Measurements from ENCODE around the gene CAPN10. TPM values are rescaled to one million over a fixed set of nuclear protein-coding genes. Genes with fewer than 3 reads are reported as not detected.

Gene CAPN10
- total and polyA plus RNA-seq, 2 experiments from 2014 or later, result 10.0 to 29.5 TPM

- no peaks in the 10 kb centered on the region for H4K20me1 ChIP-seq (ENCODE audit: insufficient read depth)
Measured at GRCh38 chr2:240551288-240551687, 35.2 kb upstream of the CAPN10 start.

DNA sequence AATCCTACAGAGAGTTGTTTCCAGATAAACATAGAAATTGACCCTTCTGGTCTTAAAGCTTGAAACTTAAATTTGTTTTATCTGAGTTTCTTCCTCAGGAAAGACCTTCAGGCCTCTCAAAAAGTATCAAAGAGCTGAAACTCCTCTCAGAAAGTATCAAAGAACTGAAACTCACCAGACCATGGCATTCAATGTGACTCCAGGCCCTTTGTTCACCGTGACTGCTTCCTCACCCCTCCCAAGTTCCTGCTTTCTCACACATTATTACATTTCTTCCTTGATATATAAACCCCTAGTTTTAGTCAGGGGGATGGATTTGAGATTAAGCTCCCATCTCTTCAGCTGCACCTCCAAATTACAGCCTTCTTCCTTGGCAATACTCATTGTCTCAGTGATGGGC lies 34.7 kb upstream of the CAPN10 start:
- no peak for TF ChIP-seq EZH2 (IDR thresholded peaks at IDR 0.05; ENCODE audit: insufficient read depth, poor library complexity, severe bottlenecking)
- no peak for TF ChIP-seq EZH2phosphoT487 (IDR thresholded peaks at IDR 0.05; ENCODE audit: insufficient read depth, low read depth)
- H3K4me2 ChIP-seq (ENCODE audit: unreplicated experiment), result no peak overlapping the region
- H3K79me2 ChIP-seq (ENCODE audit: insufficient read depth), result peaks cover 3% of the 10 kb centered on the region; the same call in 1 of the 2 replicates
- no peaks in the 10 kb centered on the region for H3K36me3 ChIP-seq (ENCODE audit: low read depth)
- no peaks in the 10 kb centered on the region for H3K27me3 ChIP-seq (replicated peaks; ENCODE audit: insufficient read depth)
- H3K4me3 ChIP-seq, result no peak overlapping the region
- in situ Hi-C loops (cut with MboI), result no loop called here
- no peak overlapping the region for H2AFZ ChIP-seq
- H3K4me1 ChIP-seq (ENCODE audit: insufficient read depth), result no peaks in the 10 kb centered on the region
- H3K27ac ChIP-seq, result no peak overlapping the region
- no peaks in the 10 kb centered on the region for H4K20me1 ChIP-seq (ENCODE audit: insufficient read depth)
- no peaks in the 10 kb centered on the region for H3K9me3 ChIP-seq (ENCODE audit: low read depth)
- 0% methylated on average over 1 of the region's 1 CpG for WGBS, 2 experiments (ENCODE audit: low coverage in 1 of 2, low lambda C conversion rate in 2 of 2, missing lambda C conversion rate in 2 of 2)
- no peaks in the 10 kb centered on the region for H3F3A ChIP-seq (ENCODE audit: insufficient read depth)
- no peak overlapping the region for H3K9ac ChIP-seq
- no peaks in the 10 kb centered on the region for H3K9me2 ChIP-seq (ENCODE audit: insufficient read depth)
- no peak for DNase-seq

More at GRCh38 chr2:240551288-240551687, 35.2 kb upstream of the CAPN10 start:
- Histone ChIP-seq H3K27me3 (replicated peaks; ENCODE audit: insufficient read depth) (no peaks in the 10 kb centered on the region), H3K9me2 (ENCODE audit: insufficient read depth) (no peaks in the 10 kb centered on the region), H3K4me1 (ENCODE audit: insufficient read depth) (no peaks in the 10 kb centered on the region), H3F3A (ENCODE audit: insufficient read depth) (no peaks in the 10 kb centered on the region), H3K36me3 (ENCODE audit: low read depth) (no peaks in the 10 kb centered on the region), H2AFZ (no peak overlapping the region), H3K79me2 (ENCODE audit: insufficient read depth) (no peaks in the 10 kb centered on the region; the same call in 1 of the 2 replicates), H3K27ac (no peak overlapping the region), H3K4me3 (no peak overlapping the region), H3K9ac (no peak overlapping the region), H3K9me3 (ENCODE audit: low read depth) (no peaks in the 10 kb centered on the region), H3K4me2 (ENCODE audit: unreplicated experiment) (no peak overlapping the region)
- no peak for TF ChIP-seq EZH2phosphoT487 (IDR thresholded peaks at IDR 0.05; ENCODE audit: insufficient read depth, low read depth)
- TF ChIP-seq EZH2 (IDR thresholded peaks at IDR 0.05; ENCODE audit: insufficient read depth, poor library complexity, severe bottlenecking), result no peak
- WGBS, 2 experiments (ENCODE audit: low coverage in 1 of 2, low lambda C conversion rate in 2 of 2, missing lambda C conversion rate in 2 of 2), result 94 to 98% methylated on average over 4 of the region's 4 CpGs
- no peak for DNase-seq
- in situ Hi-C loops (cut with MboI), result no loop called here

GRCh38 chr2:240553956-240554480 lies 32.5 kb upstream of the CAPN10 start:
- Histone ChIP-seq H3K9ac (no peak overlapping the region), H3K9me2 (ENCODE audit: insufficient read depth) (no peaks in the 10 kb centered on the region), H3K4me1 (ENCODE audit: insufficient read depth) (peaks cover 5% of the 10 kb centered on the region; the same call in 1 of the 2 replicates), H3K27me3 (replicated peaks; ENCODE audit: insufficient read depth) (no peaks in the 10 kb centered on the region), H3K36me3 (ENCODE audit: low read depth) (no peaks in the 10 kb centered on the region), H3K4me3 (no peak overlapping the region), H3F3A (ENCODE audit: insufficient read depth) (0 out of 2 replicates have a peak, but pooled peaks cover 4% of the 10 kb centered on the region), H2AFZ (no peak overlapping the region), H3K79me2 (ENCODE audit: insufficient read depth) (peaks cover 21% of the 10 kb centered on the region), H3K27ac (no peak overlapping the region), H3K4me2 (ENCODE audit: unreplicated experiment) (no peak overlapping the region), H4K20me1 (ENCODE audit: insufficient read depth) (no peaks in the 10 kb centered on the region), H3K9me3 (ENCODE audit: low read depth) (no peaks in the 10 kb centered on the region)
- no peak for TF ChIP-seq EZH2 (IDR thresholded peaks at IDR 0.05; ENCODE audit: insufficient read depth, poor library complexity, severe bottlenecking)
- TF ChIP-seq EZH2phosphoT487 (IDR thresholded peaks at IDR 0.05; ENCODE audit: insufficient read depth, low read depth), result no peak
- no peak for DNase-seq
- in situ Hi-C loops (cut with MboI), result no loop called here
- 76 to 78% methylated on average over 7 of the region's 7 CpGs for WGBS, 2 experiments (ENCODE audit: low coverage in 1 of 2, low lambda C conversion rate in 2 of 2, missing lambda C conversion rate in 2 of 2)

DNA sequence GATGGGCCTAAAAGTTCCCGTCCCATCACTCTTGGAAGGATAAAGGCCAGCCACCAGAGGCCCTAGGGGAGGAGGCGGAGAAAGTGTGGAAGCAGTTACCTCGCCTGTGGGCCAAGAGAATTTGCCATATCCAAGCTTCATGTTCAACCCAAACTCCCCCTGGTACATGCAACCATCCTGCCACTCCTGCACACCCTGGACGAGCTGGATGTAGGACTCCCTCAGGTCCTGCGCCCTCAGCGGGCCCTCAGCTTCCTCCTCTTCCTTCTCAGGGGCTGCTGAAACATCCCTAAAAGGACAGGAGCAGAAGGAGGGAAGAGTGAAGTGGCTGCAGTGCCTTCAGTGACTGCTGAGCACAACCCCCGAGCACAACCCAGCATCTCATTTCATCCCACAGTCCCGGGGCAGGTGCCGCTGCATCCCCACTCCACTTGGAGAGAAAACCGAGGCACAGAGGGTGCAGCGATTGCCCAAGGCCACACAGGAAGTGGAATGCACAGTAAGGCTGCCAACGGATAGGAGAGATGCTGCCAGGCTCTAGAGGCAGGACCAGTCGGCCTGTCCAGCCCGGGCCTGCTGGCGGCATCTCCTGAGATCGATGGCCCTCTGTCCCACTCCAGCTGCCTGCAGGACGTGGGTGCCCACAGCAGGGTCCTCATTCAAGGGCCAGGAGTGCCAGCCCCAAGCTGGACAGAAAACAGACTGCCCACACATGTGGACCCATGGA lies 31.6 kb upstream of the CAPN10 start:
- no peak overlapping the region for H3K4me3 ChIP-seq
- in situ Hi-C loops (cut with MboI), result no loop called here
- DNase-seq, result no peak
- H3K4me2 ChIP-seq (ENCODE audit: unreplicated experiment), result no peak overlapping the region
- no peak overlapping the region for H2AFZ ChIP-seq
- peaks cover 29% of the 10 kb centered on the region for H3K79me2 ChIP-seq (ENCODE audit: insufficient read depth)
- peaks cover 14% of the 10 kb centered on the region; the same call in 1 of the 2 replicates for H3K4me1 ChIP-seq (ENCODE audit: insufficient read depth)
- H3K27ac ChIP-seq, result no peak overlapping the region
- no peak overlapping the region for H3K9ac ChIP-seq
- 88% methylated on average over 16 to 17 of the region's 17 CpGs for WGBS, 2 experiments (ENCODE audit: low coverage in 1 of 2, low lambda C conversion rate in 2 of 2, missing lambda C conversion rate in 2 of 2)
- H3K9me2 ChIP-seq (ENCODE audit: insufficient read depth), result no peaks in the 10 kb centered on the region
- H3K9me3 ChIP-seq (ENCODE audit: low read depth), result no peaks in the 10 kb centered on the region
- TF ChIP-seq EZH2phosphoT487 (IDR thresholded peaks at IDR 0.05; ENCODE audit: insufficient read depth, low read depth) (no peak), EZH2 (IDR thresholded peaks at IDR 0.05; ENCODE audit: insufficient read depth, poor library complexity, severe bottlenecking) (no peak)
- H3K36me3 ChIP-seq (ENCODE audit: low read depth), result no peaks in the 10 kb centered on the region
- H4K20me1 ChIP-seq (ENCODE audit: insufficient read depth), result no peaks in the 10 kb centered on the region
- H3K27me3 ChIP-seq (replicated peaks; ENCODE audit: insufficient read depth), result no peaks in the 10 kb centered on the region
- H3F3A ChIP-seq (ENCODE audit: insufficient read depth), result 0 out of 2 replicates have a peak, but pooled peaks cover 12% of the 10 kb centered on the region

All from GM23248 (cell line).